GM19438 (cell line): ENCODE measurements around the gene FEV.

ENCODE experiments used
- ATAC-seq: cut with Tn5 transposase; IDR thresholded peaks from one replicate; pipeline ENCODE4 v1.9.1; 2021; ENCODE audit warnings: low read depth; ENCODE audit not compliant: unreplicated experiment

FEV gene

GRCh38 chr2:218993345-218994315, 8.6 kb upstream of the FEV start, which contains the start of gene CRYBA2:
CRYBA2 (minus strand) TSS chr2:218993422; CDS start chr2:218993176, 246 bp downstream.
- no peak for ATAC-seq

DNA sequence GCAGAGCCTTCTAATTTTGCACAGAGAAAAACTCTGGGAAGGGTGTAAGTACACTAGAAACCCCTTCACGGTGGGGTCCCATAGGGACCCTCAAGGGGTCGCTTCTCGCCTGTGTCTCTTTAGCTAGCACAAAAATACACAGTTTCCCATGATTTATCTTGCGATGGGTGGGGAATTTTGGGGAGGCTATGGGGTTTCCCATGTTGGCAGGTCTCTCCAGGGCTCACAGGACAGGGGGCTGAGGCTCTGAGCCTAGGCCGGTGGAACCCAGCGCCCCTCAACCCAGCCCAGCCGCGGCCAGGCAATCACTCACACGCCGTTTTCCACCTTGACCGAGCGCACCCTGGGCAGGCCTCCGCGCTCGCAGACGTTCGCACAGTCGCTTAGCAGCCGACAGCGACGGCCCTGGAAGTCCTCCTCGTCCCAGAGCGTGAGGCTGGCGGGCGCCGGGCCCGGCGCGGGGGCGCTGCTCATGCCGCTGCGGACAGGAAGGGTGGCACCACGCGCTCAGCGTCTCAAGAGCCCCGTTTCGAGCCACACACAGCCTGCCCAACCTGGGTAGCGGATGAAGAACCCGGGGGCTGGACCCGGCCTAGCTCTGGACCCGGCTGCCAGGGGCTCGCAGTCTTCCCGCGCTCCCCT, 7.8 kb upstream of the FEV start:
- ATAC-seq: no peak

DNA sequence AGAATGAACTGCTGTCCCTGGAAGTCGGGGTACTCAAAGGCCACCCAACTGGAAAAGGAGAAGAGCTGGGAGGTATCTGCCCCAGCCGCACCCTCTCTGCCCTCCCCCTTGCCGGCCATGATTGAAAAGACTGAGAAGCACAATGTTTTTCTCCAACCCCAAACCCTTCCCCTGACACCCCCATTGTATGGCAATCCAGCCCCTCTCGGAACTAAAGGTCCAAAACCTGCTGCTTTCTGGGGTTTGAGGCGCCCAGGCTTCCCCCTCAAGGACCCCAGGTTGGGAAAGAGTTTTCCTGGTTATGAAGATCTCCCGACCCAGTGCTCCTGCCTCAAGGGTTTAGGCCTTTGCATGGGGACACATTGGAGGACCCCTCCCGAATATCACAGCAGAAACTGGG, 7.2 kb upstream of the FEV start:
- ATAC-seq: no peak

GRCh38 chr2:218991674-218992168, 6.7 kb upstream of the FEV start:
- no peak for ATAC-seq

DNA sequence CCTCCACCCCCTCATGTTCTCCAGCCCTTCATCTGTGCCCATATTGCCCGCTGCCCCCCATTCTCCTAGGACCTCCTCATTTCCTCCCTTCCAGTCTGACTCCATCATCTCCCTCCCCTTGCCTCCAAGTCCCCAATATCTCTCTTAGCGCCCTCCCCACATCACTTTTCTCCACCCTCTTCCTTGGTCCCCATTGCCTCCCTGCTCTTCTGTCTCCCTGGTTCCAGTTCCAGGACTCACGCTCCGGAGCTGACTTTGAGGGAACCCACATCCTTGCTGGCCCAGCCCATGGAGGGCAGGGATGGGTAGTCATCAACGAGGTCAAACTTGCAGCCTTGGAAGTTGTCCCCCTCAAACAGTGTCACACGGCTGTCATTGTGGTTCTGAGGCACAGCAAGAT, 5.6 kb upstream of the FEV start:
- ATAC-seq: no peak

GRCh38 chr2:218990052-218990451, 5.1 kb upstream of the FEV start:
- ATAC-seq: no peak

GRCh38 chr2:218988650-218989049, 3.7 kb upstream of the FEV start:
- no peak for ATAC-seq

DNA sequence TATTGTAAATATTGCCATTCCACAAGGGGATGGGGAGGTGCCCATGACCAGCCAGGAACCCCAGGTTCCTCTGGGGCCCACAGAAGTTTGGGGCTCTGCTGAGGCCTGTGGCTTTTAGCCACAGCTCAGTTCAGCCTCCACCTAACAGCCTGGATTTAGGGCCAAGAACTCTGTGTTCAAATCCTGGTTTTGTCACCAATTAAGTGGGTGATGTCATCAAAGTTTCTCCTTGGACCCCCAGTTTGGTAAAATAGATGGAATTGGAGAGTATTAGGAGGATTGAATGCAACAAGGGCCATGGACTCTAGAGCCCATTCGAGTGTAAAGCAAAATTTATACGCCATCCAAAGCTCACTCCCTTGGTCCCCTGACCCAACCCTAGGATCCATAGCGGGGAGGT, 3.2 kb upstream of the FEV start:
- ATAC-seq: no peak

GRCh38 chr2:218986148-218986761, 1.3 kb upstream of the FEV start:
- no peak for ATAC-seq

- no peak for ATAC-seq
Measured at GRCh38 chr2:218985325-218986091, 524 bp upstream of the FEV start.

DNA sequence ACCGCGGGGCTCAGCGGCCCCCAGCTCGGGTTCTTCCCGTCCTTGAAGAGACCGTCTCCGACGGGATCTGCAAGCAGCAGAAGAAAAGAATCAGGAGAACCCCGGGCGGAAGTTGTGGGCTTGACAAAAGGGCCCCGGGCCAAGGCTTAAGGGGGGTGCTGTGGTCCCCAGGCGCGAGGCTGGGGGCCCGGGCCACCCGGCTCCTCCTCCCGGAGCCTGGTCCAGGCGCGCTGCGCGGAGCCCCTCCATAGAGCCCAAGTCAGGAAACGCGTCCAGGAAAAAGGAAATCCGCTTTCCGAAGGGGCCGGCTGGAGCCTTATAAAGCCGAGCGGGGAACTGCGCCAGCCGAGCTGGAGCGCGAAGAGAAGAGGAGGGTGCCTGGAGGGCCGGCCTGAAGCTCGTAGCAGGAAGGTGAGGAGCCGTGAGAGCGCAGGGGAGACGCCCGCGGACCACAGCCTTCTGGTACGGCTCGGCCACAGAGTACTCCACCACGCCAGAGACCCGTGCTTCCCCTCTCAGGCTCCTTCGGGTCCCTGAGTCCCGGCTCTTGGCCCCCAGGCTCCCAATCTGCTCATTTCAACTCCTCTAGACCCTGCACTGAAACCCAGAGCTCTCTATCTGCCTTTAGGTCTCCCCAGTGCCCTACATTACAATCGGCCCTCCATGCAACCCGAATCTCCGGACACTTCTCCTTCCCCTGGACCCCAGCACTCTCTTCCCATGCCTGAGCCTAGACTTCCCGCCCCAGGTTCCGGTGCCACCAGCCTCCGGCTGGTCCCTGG, 554 bp downstream of the FEV start:
- ATAC-seq: no peak

DNA sequence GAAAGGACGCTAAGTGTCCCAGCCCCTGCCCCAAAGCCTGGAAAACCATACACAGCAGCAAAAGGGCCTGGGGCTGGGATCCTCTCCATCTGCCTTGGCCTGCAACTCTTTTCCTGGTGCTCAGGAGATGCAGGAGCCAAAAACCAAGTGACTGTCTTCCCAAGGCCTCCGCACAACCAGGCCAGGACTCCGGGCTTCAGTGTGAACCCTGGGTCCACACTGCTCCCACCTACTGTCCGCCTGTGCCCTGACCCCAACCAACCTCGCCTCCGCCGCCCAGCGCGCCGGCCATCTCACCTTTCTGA, 1.1 kb downstream of the FEV start:
- no peak for ATAC-seq

- no peak for ATAC-seq
Measured at GRCh38 chr2:218983263-218983933, 1.6 kb downstream of the FEV start.

DNA sequence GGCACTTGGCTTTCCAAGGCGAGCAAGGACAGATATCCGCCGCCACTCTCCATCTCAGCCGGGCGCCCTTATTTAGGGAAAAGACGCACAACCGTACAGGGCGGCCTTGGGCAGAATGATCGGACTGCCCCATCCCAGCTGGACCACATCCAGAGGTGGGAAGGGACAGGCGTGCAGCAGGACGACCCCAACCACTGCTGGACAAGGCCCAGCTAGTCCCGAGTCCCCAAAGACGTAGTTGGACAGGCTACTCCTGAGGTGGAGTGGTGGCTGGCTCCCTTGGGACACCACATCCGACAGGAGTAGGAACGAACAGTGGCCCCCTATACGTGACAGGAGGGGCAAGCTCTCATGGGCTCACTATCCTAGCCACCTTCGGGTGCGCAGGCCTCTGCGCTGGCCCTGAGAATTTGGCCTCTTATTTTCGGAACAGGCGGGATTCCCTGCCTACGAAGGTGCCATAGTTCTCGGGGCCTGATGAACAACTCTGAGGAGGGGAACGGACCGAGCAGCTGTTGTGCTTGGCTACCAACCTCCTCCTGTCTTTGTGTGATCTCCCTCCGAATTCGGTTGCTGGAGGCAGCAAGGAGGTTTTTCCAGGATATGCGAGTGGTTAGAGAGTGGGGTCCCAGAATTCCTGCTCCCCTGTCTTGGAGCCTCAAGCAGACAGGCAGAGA, 2.3 kb downstream of the FEV start:
- no peak for ATAC-seq

DNA sequence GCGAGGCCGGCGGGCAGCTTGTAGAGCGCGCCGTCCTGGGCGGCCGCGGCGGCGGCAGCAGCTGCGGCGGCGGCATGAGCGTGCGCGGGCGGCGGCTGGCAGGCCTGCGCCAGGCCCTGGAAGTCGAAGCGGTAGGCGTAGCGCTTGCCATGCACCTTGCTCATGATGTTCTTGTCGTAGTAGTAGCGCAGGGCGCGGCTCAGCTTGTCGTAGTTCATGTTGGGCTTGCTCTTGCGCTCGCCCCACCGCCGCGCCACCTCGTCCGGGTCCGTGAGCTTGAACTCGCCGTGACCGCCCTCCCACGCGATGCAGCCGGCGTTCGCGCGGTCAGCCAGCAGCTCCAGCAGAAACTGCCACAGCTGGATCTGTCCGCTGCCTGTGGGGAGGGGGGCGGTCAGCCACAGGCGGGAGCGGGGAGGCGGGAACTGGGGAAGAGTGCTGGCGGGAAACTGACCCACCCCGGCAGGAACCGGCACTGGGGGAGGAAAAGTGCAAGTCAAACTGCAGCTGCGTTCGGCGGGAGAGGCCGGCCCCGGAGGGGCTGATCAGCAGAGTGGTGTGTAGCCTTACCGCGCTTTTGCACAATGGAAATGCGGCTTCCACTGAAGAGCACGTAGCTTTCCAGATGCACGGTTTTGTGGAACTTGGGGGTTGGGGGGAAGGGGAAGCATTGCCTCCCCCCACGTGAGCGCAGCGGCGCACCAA, 3.0 kb downstream of the FEV start:
- ATAC-seq: no peak

DNA sequence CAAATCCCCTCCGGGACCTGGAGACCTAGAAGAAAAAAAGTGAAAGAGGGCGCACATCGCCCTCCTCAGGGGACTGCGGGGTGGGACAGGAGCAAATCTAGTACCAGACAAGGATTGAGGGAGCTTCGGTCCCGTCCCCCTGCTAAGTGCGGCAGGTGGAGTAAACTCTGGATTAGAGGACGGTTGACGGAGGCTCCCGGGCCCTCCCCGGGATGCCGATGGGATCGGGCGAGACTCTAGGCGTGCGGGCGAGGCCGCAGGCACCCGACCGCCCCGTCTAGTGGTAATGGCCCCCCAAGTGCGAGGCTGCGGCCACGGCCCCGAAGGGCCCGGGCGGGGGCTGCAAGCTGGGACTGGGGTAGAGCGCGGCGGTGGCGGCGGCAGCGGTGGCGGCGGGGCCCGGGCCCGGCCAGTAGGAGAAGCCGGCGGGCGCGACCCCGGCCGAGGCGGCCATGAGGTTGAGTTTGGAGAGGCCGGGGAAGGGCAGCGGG, 3.5 kb downstream of the FEV start:
- ATAC-seq: no peak

- ATAC-seq: no peak
Measured at GRCh38 chr2:218980735-218981389, 4.1 kb downstream of the FEV start.
